Astrocyte of the cerebellum (primary cell): ENCODE results near the gene PSMG3.

Experiments
- DNase-seq: peaks from one replicate; pipeline ENCODE4 v3.0.0-alpha.2; 2011; ENCODE audit warnings: low read depth
- H3K4me3 ChIP-seq: 2 replicates; pipeline ENCODE4 v1.5.1; 2011; ENCODE audit warnings: mild to moderate bottlenecking, low read depth, low read length, moderate library complexity
- in situ Hi-C: cut with HindIII; loops from 2 replicates; pipeline ENCODE4 v1.10.0; 2017; ENCODE audit warnings: low sequenced_read_pairs
- TF ChIP-seq, protein P1 (sequence below): IDR thresholded peaks from 2 replicates; pipeline ENCODE4 v1.5.1; 2012; ENCODE audit warnings: low read length, low read depth, moderate library complexity, mild to moderate bottlenecking; ENCODE audit errors: missing control alignments

Gene PSMG3

DNA sequence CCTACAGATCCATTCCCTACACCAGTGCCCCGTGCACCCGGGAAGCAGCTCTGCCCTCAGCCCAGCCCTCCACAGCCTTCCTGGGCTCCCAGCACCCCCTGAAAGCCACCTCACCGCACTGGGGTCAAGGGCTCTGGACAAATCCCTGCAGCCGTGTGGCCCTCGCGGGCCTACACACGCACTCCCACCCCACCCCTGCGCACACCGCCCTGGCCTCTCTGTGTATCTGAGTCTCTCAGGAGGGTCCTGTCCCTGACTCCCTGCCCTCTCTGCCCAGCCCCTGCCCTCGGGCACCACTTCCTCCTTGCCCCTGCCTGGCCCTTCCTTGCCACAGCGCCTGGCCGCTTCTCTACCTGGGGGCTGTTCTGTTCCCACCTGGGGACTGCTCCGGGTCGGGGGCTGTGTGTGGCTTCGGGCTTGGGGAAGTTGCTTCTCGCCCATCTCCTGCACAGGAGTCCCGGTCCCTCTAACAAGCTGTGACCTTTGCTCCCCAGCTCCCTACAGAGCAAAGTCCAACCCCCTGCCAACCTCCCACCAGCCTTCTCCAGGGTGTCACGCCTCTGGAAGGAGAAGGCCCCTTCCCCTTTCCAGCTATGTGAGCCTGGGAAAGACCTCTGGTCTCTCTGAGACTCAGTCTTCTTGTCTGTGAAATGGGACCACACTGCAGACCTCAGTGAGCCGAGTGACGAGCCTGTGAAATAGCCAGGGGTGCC, 15.3 kb downstream of the PSMG3 start:
- DNase-seq = no peak
- in situ Hi-C loops = no loop called here
- no peak overlapping the region for H3K4me3 ChIP-seq
- TF ChIP-seq, protein P1, sequence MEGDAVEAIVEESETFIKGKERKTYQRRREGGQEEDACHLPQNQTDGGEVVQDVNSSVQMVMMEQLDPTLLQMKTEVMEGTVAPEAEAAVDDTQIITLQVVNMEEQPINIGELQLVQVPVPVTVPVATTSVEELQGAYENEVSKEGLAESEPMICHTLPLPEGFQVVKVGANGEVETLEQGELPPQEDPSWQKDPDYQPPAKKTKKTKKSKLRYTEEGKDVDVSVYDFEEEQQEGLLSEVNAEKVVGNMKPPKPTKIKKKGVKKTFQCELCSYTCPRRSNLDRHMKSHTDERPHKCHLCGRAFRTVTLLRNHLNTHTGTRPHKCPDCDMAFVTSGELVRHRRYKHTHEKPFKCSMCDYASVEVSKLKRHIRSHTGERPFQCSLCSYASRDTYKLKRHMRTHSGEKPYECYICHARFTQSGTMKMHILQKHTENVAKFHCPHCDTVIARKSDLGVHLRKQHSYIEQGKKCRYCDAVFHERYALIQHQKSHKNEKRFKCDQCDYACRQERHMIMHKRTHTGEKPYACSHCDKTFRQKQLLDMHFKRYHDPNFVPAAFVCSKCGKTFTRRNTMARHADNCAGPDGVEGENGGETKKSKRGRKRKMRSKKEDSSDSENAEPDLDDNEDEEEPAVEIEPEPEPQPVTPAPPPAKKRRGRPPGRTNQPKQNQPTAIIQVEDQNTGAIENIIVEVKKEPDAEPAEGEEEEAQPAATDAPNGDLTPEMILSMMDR = no peak

DNA sequence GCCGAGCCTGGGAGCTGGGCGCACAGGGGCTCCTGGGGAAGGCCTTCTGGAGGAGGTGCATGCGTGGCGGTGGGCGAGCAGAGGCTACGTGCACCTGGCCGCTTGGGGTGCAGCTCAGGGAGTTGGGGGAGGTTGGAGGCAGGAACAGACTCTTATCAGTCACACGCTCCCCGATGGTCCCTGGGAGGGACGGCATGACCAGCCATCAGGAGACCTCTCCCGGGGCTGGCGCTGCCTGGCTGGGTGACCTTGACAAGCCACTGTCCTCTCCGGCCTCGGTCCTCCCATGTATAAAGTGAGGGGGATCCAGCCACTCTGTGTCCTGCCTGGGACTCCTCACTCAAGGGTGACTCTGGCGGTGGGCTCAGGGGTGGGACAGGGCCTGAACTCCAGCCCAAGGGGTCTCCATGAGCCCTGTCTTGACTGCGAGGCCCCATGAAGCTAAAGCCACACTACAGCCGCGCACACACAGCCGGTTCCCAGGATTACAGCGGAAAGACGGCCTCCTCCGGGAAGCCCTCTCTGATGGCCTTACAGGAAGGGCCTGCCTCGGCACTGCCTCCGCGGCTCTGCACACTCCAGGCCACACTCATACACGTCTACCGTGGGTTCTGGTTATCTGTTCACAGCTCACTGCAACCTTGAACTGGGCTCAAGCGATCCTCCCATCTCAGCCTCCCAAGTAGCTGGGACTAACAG, 16.2 kb downstream of the PSMG3 start:
- in situ Hi-C loops = no loop called here
- DNase-seq = no peak
- TF ChIP-seq, protein P1 = no peak
- no peak overlapping the region for H3K4me3 ChIP-seq

DNA sequence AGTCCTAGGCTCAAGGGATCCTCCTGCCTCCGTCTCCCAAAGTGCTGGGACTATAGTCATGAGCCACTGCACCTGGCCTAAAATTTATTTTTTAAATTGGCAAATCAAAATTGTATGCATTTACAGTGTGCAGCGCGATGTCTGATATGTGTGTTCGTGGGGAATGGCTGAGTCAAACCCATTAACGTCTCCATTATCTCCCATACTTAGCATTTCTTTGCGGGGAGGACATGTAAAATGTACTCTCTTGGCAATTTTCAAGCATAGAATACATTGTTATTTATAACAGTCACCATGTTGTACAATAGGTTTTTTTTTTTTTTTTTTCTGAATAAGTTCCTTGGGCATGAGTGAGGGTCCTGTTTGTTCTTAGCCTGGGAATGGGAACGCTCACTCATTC, 17.6 kb downstream of the PSMG3 start:
- no peak for DNase-seq
- H3K4me3 ChIP-seq = no peak overlapping the region
- in situ Hi-C loops = no loop called here
- TF ChIP-seq, protein P1 = no peak

DNA sequence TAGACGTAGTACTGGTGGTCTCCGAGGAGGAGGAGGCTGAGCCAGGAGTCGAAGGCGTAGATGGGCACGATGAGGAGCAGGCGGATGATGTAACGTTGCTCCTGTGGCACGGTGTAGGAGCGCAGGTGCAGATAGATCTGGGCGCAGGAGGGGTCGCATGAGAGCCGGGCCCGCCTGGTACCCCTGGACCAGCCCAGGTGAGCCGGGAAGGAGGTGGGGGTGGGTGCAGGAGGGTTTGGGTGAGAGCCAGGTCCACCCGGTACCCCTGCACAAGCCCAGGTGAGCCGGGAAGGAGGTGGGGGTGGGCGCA, 19.0 kb downstream of the PSMG3 start:
- in situ Hi-C loops = no loop called here
- TF ChIP-seq, protein P1 = no peak
- H3K4me3 ChIP-seq = no peak overlapping the region
- no peak for DNase-seq

DNA sequence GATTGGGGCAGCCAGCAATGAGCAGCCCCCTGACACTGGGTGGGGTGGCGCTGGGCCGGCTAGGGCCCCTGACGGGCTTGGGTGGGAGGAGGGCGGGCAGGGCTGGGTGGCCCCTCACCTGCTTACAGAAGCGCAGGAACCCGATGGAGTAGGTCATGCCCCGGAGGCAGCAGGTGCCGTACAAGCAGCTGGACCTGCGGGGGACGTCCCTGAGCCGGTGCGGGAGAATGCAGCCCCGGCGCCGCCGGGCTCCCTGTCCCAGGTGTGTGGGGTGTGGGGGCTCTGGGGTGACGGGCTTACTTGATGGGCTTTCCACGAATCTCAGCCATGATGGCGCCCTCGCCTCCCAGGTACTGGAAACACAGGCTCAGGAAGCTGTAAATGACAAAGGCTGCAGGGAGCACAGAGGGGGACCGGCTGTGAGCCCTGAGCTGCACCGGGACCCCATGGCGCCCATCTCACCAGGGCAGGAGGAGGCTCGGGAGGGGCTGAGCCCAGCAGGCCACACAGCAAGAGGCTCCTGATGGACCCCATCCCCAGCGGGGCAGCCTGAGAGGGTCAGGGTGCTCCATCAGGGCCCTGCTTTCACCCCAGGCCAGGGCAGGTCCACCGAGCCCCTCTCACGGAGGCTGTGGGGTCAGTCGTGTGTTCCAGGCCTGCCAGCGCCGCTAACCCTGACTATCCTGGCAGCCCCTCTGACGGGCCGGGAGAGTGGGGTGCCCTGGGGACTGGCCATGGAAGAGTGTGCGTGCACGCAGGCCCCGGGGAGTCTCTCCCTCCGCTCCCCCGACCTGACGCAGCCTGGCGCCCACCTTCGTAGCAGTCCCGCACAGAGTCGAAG, 19.6 kb downstream of the PSMG3 start:
- no peak overlapping the region for H3K4me3 ChIP-seq
- TF ChIP-seq, protein P1 = no peak
- no peak for DNase-seq
- in situ Hi-C loops = no loop called here

DNA sequence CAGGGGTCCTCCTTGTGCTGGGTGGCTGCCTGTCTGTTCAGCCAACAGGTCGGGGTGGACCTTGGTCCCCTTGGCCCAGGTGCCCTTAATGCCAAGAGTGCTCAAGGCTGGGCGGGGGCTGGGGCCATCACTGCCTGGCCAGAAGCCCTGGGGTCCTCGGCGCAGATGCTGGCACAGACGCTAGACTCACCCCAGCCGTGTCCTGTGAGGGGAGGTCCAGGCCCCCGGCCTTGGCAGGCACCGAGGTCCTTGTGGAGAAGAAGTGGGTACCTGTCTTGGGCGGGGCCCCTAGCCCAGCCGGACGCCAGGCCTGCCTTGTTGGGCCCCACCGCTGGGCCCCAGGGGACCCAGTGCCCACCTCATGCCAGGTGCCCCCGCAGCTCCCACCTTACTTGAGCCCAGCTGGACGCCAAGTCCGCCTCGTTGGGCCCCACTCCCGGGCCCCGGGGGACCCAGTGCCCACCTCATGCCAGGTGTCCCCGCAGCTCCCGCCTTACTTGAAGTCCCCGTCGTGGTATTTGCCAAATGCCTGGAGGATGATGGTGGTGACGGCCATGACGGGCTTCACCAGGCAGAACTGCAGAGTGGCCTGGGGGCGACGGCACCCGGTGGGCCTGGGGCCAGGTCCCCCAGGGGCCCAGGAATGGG, 20.4 kb downstream of the PSMG3 start:
- DNase-seq = no peak
- H3K4me3 ChIP-seq = no peak overlapping the region
- TF ChIP-seq, protein P1 = no peak
- in situ Hi-C loops = no loop called here
